ENCODE measurements around the gene SMIM38.
"Not testable (repeated sequence)": the region's sequence is repeated elsewhere in the genome, so short reads cannot be mapped to it uniquely, and the experiment has no call there.

Gene SMIM38

DNA sequence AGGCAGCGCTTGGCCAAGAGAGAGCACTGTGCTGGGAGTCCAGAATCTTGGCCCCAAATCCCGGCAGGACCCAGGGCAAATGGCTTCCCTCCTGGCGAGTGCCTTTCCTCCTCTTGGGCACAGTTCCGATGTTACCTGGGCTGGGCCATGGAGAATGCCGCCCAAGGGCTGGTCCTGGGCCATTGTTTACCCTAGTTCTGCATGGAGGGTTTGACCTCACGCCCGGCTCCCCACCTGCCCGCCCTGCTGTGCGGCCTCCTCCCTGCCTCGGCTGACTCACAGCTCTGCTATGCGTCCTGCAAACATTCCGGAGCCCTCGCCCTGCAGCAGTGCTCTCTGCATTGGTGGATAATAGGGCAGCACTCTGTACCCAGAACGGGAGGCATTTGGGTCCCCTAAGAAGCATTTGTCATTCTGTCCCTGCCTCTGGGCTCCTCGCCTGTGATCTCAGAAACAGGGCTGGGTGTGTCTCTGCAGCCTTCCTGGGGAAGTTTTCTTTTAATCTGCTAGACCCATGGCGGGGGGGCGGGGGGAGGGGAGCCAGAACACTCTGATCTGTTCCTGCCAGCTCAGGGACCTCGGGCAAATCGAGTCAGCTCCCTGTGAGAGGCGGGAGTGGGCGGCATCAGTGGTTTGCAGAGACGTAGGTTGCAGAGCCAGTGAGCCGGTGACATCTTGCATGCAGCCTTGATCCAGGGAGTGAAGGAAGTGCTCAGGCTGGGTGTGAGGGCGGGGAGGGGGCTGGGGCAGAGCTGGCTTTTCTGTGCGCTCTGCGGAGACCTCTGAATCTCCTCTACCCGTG is 32.9 kb upstream of the SMIM38 start:
- no peak for DNase-seq

DNA sequence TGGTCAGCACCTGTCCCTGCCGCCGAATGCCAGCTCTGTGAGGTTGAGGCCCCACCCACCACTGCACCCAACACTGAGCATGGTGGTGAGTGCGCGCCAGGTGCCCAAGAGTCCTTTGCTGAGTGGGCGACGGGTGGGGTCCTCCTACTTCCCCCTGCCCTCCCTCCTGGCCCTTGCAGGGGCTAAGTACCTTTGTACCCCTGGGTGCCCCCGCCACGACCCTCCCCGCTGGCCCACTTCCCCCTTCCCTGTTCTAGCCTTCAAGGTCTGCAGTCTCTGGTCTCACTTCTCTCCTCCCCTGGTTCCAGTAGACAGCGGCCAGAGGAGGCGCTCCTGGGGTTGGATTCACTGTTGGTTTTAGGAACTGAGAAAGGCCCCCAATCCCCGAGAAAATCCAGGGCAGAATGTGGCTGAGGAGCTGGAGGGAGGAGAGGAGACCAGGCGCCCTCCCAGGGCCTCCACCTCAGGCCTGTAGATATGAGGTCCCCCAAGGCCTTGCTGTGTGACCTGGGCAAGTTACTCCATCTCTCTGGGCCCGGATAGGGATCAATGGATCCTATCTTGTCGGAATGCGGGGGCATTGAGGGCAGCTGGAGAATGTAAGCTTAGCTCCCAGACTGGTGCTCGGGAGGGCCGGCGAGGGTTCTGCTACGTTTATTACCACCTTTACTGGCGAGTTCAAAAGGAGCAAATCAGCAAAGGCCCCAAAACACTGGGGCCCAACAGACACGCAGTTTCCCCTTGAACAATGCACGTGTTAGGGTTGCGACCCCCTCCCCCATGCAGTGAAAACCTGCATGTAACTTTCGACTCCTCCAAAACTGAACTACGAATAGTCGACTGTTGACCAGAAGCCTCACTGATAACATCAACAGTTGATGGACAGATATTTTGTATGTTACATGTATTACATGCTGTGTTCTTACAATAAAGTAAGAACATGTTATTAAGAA is 31.9 kb upstream of the SMIM38 start:
- no peak for DNase-seq

DNA sequence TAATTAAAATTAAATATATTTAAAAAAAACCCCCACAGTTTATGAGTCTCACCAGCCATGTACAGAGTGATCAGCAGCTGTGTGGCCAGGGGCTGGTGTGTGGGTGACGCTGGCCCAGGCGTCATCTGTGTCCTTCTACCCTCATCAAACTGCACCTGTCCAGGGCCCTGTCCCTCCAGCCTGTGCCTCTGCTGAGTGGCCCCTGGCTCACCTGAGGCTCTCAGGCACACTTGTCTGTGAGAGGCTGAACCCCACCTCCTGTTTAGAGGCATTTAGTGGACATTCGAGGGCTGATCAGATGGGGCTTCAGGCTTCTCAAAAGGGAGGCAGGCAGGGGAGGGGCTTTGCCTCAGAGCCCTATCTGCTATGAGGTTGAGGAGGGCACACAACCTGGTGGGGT is 29.9 kb upstream of the SMIM38 start:
- DNase-seq = no peak

DNA sequence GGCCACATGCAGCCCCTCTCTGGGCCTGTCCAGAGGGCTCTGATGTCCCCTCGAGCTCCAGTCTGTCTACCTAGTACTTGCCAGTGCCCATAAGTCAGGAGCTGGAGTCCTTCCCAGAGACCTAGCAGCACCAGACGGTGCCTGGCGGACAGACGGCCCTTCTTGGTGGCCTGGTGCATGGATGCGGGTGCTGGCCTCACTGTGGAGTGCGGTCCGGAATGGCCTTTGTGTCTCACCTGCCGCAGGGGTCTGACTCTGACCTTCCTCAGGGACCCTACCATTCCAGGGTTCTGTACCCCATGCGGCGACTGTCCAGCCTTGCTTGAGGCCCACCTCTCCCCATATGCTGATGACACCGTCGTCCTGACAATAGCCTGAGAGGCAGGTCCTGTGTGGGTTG is 29.4 kb upstream of the SMIM38 start:
- no peak for DNase-seq

DNA sequence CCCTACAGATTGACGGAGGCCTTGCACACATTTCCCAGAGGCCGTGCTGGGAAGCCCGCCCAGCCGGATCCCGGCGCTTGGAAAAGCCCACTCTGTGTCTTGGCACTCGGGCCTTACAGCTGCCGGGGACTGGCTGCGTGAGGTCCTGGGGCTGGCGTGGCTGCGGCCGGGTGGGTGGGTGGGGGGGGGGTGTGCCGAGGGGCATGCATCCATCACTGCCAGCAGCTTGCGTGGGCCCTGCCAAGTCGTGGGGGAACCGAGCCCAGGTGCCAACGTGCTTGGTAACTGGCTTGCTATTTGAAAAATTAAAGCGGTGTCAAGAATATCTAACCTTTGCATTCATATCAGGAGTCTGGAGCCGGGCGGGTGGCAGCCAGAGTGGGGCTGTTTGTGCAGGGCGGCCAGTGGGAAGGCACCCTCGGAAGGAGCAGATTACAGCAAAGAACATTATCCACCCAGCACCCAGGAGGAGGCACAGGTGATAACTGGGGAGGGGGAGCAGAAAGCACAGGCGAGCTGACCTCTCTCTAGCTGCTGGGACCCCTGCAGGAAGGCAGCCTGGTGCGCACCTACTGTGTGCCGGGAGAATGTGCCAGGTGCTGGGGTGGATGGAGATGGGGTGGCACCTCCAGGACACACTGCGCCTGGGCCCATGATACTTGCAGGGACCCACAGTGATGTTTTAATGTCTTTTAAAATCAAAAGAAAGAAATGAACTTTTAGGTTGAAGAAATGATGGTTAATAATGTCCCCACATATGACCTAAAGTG is 28.5 kb upstream of the SMIM38 start:
- no peak for DNase-seq

DNA sequence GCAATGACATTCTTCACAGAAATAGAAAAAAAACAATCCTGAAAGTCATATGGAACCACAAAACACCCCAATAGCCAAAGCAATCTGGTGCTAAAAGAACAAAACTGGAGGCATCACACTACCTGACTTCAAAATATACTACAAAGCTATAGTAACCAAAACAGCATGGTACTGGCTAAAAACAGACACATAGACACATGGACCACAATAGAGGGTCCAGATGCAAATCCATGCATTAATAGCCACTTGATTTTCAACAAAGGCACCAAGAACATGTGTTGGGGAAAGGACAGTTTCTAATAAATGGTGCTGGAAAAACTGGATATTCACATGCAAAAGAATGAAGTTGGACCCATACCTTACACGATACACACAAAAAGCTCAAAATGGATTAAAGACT is 27.9 kb upstream of the SMIM38 start:
- DNase-seq = no peak

DNA sequence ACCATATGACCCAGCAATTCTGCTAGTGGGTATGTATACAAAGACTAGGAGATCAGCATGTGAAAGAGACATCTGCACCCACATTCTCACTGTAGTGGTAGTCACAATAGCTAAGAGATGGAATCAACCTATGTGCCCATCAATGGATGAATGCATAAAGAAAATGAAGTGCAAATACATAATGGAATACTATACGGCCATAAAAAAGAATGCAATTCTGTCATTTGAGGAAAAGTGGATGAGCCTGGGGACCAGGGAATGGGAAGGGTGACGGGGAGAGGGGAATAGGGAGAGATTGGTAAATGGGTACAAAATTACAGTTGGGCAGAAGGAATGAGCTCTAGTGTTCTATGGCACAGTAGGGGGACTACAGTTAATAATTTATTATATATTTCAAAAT is 26.7 kb upstream of the SMIM38 start:
- DNase-seq = no peak

DNA sequence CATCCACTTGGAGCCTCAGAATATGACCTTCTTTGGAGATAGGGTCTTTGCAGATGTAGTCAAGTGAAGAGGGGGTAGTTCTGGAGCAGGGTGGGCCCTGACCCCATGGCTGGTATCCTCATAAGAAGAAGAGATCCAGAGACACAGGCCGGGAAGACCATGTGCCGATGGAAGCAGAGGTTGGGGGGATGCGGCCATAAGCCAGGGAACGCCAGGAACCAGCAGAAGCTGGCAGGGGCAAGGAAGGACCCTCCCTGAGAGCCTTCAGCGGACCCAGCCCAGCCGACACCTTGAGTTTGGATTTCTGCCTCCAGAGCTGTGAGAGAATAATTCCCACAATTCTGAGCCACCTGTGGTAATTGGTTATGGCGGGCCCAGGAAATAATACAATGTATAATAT is 26.1 kb upstream of the SMIM38 start:
- no peak for DNase-seq

DNA sequence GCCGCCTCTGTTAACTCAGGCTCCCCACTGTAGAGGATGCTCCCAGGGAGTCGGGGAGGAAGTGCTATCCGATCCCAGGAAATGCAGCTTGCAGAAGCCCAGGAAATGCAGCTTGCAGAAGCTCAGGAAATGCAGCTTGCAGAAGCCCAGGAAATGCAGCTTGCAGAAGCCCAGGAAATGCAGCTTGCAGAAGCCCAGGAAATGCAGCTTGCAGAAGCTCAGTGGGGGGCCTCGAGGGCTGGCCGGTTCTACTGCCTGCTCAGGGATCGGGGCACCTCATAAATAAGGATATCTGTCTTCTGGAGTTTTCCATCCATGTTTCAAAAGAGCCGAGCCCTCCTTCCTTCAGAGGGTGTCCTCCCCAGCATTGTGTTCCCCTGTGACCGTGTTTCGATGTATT is 25.1 kb upstream of the SMIM38 start:
- no peak for DNase-seq

DNA sequence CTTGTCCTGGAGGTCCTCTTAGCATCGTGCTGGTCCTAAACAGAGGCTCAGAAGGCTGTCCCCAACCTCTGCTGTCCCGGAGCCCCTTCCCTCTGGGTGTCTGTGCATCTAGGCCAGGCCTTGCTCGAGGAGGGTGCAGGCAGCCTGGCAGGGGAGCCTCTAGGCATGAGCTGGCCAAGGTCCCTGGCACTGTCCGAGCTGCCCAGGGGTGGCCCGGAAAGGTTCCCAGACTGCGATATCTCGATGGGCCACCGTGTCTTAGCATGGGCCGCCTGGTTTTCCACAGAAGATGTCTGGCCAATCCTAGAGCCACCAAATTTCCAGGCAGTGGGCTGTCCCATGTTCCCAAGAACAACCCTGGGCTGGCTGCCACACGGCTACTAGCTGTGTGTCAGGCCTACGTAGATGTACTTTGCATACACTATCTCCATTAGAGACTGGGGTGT is 24.6 kb upstream of the SMIM38 start:
- DNase-seq = no peak

DNA sequence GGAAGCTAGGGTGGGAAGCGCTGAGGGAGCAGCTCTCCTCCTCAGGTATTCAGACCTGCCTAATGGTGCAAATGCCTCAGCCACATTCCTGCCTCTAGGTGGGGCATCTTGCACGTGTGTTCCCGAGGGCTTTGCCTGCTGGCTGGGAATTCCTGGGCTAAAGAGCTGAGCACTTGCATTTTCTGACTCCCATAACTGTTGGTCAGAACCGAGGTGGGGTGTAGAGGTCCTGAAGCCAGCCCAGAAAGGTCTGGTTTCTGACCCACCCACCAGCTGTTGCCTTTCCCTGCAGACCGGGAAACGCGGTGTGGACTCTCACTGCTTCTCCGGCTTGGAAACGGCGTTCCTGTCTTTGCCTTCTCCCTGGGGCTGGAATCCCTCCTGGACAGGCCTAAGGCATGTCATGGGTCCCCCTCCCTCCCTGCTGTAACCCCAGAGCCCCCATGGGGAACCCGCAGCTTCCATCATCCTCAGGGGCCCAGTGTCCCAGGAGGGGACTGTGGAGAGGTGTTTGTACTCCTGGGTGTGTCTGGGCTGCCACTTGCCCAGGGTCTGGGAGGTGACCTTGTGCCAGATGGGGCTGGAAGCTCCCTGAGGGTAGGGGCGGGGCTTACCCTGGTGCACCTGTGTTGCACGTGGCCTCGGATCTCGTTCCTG is 24.0 kb upstream of the SMIM38 start:
- no peak for DNase-seq

DNA sequence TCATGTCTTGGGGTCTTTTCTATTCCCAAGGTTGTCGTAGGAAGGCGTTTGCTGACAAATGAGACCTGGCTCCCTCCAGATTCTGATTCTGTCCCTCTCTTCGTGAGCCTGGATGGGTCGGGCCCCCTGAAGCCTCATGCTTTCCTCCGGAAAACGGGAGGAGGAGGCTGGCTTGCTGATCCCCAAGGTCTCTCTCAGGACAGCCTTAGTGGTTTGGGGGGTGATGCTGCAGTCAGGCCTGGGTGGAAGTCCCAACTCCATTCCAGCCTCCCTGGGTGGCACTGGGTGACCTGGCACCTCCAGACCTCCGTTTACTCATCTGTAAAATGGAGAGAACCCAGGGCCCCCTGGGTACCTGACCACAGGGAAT is 23.4 kb upstream of the SMIM38 start:
- no peak for DNase-seq

DNA sequence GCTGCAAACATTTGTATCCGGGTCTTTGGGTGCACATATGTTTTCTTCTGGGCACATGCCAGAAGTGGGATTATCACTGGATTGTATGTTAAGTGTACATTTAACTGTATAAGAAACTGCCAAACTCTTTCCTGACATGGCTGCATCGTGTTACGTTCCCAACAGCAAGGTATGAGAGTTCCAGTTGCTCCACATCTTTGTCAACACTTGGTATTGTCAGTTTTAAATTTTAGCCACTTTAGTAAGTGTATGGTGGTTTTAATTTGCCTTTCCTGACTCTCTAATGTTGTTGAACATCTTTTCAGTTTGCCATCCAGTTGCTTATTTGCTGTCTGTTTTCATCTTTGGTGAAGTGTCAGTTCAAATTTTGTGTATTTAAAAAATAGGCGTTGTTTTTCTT is 22.5 kb upstream of the SMIM38 start:
- no peak for DNase-seq

DNA sequence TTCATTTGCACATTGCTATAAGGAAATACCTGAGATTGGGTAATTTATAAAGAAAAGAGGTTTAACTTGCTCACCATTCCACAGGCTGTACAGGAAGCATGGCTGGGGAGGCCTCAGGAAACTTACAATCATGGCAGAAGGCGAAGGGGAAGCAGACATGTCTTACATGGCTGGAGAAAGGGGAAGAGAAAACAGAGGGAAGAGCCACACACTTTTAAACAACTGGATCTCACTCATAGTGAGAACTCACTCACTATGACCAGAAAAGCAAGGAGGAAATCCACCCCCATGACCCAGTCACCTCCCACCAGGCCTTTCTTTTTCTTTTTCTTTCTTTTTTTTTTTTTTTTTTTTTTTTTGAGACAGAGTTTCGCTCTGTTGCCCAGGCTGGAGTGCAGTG is 21.6 kb upstream of the SMIM38 start:
- DNase-seq = not testable (repeated sequence)

DNA sequence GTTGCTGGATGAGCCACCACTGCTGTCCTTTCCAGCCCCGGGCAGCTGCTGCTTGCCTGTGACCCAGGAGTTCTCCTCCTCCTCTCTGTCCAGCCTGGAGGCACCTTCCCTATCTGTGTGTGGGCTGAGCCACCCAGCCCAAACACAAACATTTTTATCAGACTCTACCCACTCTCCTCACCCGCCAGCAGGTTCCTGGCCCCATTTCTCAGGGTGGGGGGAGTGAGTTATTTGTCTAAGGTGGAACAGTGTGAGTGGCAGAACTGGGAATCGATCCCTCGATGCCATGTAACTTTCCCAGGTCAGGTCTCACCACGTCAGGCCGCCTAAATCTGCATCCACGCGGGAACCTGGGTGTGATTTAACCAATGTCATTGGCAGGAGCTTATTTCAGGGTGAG is 20.8 kb upstream of the SMIM38 start:
- DNase-seq = no peak

DNA sequence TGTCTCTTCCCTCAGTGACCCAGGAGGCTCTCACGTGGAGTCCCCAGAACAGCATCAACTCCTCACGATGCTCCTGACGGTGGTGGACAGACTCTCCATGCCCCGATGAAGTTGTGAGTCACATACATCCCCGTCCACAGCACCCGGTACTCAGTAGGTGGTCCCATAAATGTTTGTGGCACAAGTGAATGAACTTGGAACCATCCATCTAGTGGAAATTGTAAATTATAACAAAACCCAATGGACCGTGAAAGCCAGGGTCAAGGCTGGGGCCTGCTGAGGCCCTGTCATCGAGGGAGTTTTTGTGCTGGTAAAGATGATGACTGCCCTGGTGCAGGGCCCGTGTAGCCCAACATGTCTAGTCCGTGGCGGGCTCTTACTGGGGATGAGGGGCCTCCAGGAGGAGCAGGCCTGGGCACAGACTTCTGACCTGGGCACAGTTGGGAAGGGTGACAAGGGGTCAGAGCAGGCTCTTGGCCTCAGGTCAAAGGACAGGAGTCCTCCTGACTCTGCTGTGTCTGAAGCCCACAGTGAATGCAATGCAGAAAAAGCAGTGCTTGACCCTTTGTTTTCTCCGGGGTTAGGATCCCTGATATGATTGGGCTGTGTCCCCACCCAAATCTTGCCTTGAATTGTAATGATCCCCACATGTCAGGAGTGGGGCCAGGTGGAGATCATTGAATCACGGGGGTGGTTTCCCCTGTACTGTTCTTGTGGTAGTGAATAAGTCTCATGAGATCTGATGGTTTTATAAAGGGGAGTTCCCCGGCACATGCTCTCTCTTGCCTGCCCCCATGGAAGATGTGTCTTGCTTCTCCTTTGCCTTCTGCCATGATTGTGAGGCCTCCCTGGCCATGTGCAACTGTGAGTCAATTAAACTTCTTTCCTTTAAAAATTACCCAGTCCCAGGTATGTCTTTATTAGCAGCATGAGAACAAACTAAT is 20.0 kb upstream of the SMIM38 start:
- DNase-seq = no peak

DNA sequence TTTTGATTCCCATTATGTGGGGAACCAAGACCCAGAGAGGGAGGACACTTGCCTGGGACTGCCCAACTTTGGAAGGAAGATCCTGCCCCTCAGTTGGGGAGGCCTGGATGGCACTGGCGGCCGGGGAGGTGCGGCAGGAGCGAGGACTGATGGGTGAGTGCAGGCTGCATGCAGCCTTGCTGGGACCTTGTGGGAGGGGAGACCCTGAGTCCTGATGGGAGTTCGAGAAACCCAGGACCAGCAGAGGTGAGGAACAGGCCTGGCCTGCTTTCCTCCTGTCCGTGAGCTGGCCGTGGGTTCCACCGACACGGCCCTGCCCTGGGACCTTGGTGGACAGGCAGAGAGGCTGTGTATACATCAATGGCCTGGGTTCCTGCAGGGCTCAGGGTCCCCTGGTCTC is 19.3 kb upstream of the SMIM38 start:
- DNase-seq = no peak

DNA sequence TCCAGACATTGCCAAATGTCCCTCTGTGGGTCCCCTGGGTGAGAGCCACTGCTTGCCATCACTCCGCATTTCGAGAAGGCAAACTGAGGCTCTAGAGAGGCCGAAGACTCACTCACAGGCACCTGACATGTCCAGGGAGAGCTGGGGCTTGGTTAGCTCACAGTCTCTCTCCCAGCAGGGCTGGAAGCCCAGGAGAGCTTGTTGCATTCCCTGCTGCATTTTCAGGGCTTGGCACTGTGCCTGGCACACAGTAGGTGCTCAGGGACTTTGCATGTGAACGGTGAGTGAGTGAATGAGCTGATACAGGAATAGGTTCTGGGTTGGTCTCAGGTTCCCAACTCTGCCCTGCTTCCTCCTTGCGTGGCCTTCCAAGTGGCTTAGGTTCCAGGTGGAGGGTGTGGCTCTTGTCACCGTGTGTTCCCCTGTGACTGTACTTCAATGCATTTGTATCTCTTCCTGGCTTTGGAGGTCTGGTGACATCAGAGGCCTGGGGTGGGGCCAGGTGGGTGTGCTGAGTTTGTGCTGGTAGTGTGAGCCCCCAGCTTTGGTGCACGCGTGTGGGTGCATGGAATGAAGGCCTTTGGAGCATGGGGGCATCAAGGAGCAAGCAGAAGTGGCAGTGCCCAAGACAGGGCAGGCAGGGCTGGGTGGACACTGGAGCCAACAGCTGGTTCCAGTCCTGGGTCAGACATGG is 18.4 kb upstream of the SMIM38 start:
- no peak for DNase-seq

DNA sequence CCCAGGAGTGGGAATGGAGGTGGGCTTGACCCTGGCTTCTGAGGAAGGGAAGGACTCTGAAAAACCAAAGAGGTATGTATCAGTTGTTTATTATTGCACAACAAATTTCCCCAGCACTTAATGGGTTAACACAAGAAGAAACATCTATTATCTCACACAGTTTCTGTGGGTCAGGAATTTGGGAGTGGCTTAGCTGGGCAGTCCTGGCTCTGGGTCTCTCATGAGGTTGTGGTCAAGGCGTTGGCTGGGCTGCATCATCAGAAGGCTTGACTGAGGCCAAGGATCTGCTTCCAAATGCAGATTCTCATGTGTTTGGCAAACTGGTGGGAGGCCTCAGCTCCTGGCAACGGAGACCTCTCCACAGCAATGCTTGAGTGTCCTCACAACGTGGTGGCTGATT is 17.5 kb upstream of the SMIM38 start:
- no peak for DNase-seq

DNA sequence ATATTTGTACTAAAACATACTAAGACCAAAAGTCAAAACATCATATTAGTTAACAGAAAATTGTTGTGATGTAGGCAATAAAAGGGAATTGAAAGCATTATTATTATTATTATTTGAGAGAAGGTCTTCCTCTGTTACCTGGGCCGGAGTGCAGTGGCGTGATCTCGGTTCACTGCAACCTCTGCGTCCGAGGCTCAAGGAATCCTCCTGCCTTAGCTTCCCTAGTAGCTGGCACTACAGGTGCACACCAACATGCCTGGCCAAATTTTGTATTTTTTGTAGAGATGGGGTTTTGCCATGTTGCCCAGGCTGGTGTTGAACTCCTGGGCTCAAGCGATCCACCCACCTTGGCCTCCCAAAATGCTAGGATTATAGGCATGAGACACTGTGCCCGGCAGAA is 15.6 kb upstream of the SMIM38 start:
- DNase-seq = not testable (repeated sequence)

DNA sequence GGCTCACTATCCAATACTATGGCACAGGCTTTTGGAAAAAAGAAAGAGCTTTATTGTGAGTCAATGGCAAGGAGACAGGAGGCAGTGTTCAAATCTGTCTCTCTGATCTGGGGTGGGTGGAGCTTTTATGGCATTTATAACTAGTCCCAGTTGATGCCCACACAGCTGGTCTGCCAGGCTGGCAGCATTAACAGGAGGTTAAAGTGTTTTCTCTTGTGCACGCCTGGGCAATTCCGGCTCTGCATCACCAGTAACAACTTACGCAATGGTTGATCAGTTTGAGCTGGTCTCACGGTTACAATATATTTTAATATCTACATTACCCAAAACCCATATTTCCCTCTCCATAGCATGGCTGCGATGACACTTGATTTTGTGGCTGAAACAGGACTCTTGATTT is 15.1 kb upstream of the SMIM38 start:
- DNase-seq = no peak

Measured in NCI-H187 (cell line).